Karpas-422 (cell line): Measurements from ENCODE around the gene TXNDC12. TPM values are rescaled to one million over a fixed set of nuclear protein-coding genes. Genes with fewer than 3 reads are reported as not detected.
A peak's percentile ranks its signal among the peaks of the same experiment; 100 is the strongest.
"Not testable (repeated sequence)": the region's sequence is repeated elsewhere in the genome, so short reads cannot be mapped to it uniquely, and the experiment has no call there.

Experiments used
- DNase-seq: peaks from one replicate; pipeline ENCODE4 v3.0.0-alpha.2; 2015
- H2AFZ ChIP-seq: fragments of 200-600 bp; sonication (generic); 2 replicates; pipeline ENCODE4 v1.6.1; 2014; ENCODE audit warnings: antibody characterized with exemption, low read length, mixed read lengths
- H3K27ac ChIP-seq: fragments of 200-600 bp; sonication (generic); 2 replicates; pipeline ENCODE4 v1.5.1; 2014; ENCODE audit warnings: mild to moderate bottlenecking, low read length, moderate library complexity
- H3K27me3 ChIP-seq: fragments of 200-600 bp; sonication (generic); 2 replicates; pipeline ENCODE4 v1.6.1; 2014; ENCODE audit warnings: low read length, mixed read lengths
- H3K36me3 ChIP-seq: fragments of 200-600 bp; sonication (generic); 2 replicates; pipeline ENCODE4 v1.6.1; 2014; ENCODE audit warnings: low read length, mixed read lengths; ENCODE audit not compliant: insufficient read depth
- H3K4me1 ChIP-seq: fragments of 200-600 bp; sonication (generic); 2 replicates; pipeline ENCODE4 v1.6.1; 2014; ENCODE audit warnings: mild to moderate bottlenecking, low read length, mixed read lengths
- H3K4me2 ChIP-seq: fragments of 200-600 bp; sonication (generic); 2 replicates; pipeline ENCODE4 v1.6.1; 2014; ENCODE audit warnings: low read length, low read depth, mild to moderate bottlenecking; ENCODE audit not compliant: poor library complexity, severe bottlenecking
- H3K4me3 ChIP-seq: fragments of 200-600 bp; sonication (generic); 2 replicates; pipeline ENCODE4 v1.5.1; 2014; ENCODE audit warnings: mild to moderate bottlenecking, antibody characterized with exemption, low read length, mixed read lengths
- H3K79me2 ChIP-seq: fragments of 200-600 bp; sonication (generic); 2 replicates; pipeline ENCODE4 v1.6.1; 2014; ENCODE audit warnings: mild to moderate bottlenecking, low read length, mixed read lengths
- H3K9ac ChIP-seq: fragments of 200-600 bp; sonication (generic); 2 replicates; pipeline ENCODE4 v1.6.0; 2014; ENCODE audit warnings: low read length
- H3K9me2 ChIP-seq: fragments of 200-600 bp; sonication (generic), shearing (Covaris generic); replicated peaks from 2 replicates; pipeline ENCODE4 v1.6.0; 2014; ENCODE audit warnings: mild to moderate bottlenecking, low read length, moderate library complexity; ENCODE audit not compliant: insufficient read depth
- H3K9me3 ChIP-seq: fragments of 300-700, 200-600 bp; sonication (generic); 2 replicates; pipeline ENCODE4 v1.6.1; 2014; ENCODE audit warnings: low read length, mixed read lengths
- H4K20me1 ChIP-seq: fragments of 200-600 bp; sonication (generic); 2 replicates; pipeline ENCODE4 v1.6.1; 2014; ENCODE audit warnings: mild to moderate bottlenecking, antibody characterized with exemption, low read length, low read depth; ENCODE audit not compliant: insufficient read depth
- total RNA-seq: library from RNA; depleted of rRNA; stranded (reverse); fragments of >200 nt; shearing (Covaris generic); gene quantifications from 2 replicates; pipeline ENCODE4 v1.2.3, GENCODE V29; 2014; ENCODE audit warnings: low replicate concordance; rRNA removed

TXNDC12 gene
- 39.2 and 44.2 TPM in 2 replicates for total RNA-seq

DNA sequence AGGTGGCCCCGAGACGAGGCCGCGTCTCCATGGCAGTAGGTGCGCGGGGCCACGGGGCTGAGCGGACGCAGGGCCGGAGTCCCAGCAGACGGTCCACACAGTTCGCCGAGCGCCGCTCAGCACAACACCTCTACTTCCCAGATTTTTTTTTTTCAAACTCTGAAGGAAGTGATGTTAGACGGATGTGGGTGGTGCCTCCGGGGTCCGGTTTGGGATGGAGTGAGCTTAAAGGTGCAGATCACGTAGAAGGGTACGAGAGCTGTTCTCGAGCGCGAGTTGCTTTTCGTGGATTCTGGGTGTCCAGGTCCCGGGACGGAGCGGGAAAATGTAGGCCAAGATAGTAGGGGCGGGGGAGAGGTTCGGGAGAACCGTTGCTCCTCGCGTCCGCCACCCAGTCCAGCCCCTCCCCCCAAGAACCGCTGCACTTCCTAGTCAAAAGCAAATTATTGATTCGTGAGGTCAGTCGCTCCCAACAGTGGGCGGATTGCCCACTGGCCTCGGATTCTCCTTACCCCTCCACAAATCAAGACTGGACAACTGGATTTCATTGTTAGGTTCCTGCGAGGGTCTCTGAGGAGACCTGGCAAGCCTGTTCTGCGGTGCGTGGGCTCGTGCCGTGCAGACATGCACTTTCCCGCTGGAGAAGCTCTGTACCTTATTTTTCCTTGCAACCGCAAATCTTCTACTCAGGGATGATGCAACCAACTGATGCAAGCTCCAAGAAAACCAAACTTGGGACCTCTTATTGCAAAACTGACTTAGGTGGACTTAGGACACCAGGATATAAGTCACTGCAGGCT, at the start of gene TXNDC12:
TXNDC12 (minus strand) TSS at position 126 of the 800 bp plus-strand sequence; CDS start at position 31, 95 bp downstream.
- Histone ChIP-seq H3K27ac (peak within 1 kb of the TSS; percentile 88), H3K9me2 (no peaks in the 10 kb centered on the region), H3K4me2 (peak within 1 kb of the TSS; percentile 95), H3K9me3 (no peaks in the 10 kb centered on the region), H3K27me3 (no peaks in the 10 kb centered on the region), H3K36me3 (peaks cover 16% of the 10 kb centered on the region; the same call in 1 of the 2 replicates), H3K4me1 (peaks cover 30% of the 10 kb centered on the region), H3K9ac (peak within 1 kb of the TSS; percentile 91), H4K20me1 (peaks cover 8% of the 10 kb centered on the region; the same call in 1 of the 2 replicates), H2AFZ (peak within 1 kb of the TSS; percentile 2), H3K79me2 (peaks cover 95% of the 10 kb centered on the region), H3K4me3 (peak within 1 kb of the TSS; percentile 91)
- peak; percentile 94 for DNase-seq

DNA sequence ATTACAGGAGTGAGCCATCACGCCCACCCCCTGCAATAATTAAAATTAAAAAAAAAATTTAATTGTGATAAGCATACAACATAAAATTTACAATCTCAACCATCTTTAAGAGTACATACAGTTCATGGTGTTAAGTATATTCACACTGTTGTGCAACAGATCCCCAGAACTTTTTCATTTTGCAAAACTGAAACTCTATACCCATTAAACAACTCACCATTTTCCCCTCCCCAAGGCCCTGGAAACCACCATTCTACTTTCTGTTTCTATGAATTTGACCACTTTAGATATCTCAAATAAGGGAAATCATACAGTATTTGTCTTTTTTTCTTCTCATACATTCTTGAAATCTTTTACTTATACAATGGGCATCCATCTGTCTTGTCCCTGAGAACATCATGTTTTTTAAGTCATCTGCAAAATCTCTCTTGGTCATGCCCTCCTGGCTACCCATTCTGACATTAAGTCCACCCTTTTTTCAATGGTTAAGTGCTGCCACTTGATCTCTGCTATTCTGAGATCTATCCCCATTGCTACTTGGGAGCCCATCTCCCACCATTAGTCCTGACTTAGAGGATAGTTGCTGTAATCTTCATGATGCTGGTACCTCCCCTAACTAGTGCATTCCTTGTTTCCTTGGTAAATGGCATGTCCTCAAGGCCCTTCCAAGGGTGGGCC, 47.5 kb upstream of the TXNDC12 start:
- no peak for DNase-seq
- Histone ChIP-seq H3K27ac (no peak overlapping the region), H3K4me1 (peaks cover 8% of the 10 kb centered on the region), H3K27me3 (no peaks in the 10 kb centered on the region), H3K79me2 (no peaks in the 10 kb centered on the region), H3K36me3 (no peaks in the 10 kb centered on the region), H4K20me1 (no peaks in the 10 kb centered on the region), H3K4me2 (no peak overlapping the region), H3K4me3 (no peak overlapping the region), H3K9me3 (no peaks in the 10 kb centered on the region), H3K9ac (no peak overlapping the region), H3K9me2 (no peaks in the 10 kb centered on the region), H2AFZ (no peak overlapping the region)

GRCh38 chr1:52098139-52098871, 43.3 kb upstream of the TXNDC12 start:
- Histone ChIP-seq H3K27me3 (no peaks in the 10 kb centered on the region), H3K4me2 (no peak overlapping the region), H3K4me1 (peaks cover 17% of the 10 kb centered on the region), H3K4me3 (no peak overlapping the region), H4K20me1 (no peaks in the 10 kb centered on the region), H2AFZ (no peak overlapping the region), H3K9ac (no peak overlapping the region), H3K36me3 (no peaks in the 10 kb centered on the region), H3K79me2 (no peaks in the 10 kb centered on the region), H3K9me3 (no peaks in the 10 kb centered on the region), H3K27ac (no peak overlapping the region), H3K9me2 (no peaks in the 10 kb centered on the region)
- DNase-seq: no peak

GRCh38 chr1:52096216-52096615, 41.2 kb upstream of the TXNDC12 start:
- Histone ChIP-seq H3K4me2 (no peak overlapping the region), H3K27ac (no peak overlapping the region), H3K9me3 (no peaks in the 10 kb centered on the region), H2AFZ (no peak overlapping the region), H3K9me2 (no peaks in the 10 kb centered on the region), H3K4me3 (no peak overlapping the region), H3K36me3 (no peaks in the 10 kb centered on the region; the same call in 1 of the 2 replicates), H3K4me1 (peaks cover 17% of the 10 kb centered on the region), H3K27me3 (no peaks in the 10 kb centered on the region), H4K20me1 (no peaks in the 10 kb centered on the region), H3K79me2 (no peaks in the 10 kb centered on the region), H3K9ac (no peak overlapping the region)
- DNase-seq: no peak

DNA sequence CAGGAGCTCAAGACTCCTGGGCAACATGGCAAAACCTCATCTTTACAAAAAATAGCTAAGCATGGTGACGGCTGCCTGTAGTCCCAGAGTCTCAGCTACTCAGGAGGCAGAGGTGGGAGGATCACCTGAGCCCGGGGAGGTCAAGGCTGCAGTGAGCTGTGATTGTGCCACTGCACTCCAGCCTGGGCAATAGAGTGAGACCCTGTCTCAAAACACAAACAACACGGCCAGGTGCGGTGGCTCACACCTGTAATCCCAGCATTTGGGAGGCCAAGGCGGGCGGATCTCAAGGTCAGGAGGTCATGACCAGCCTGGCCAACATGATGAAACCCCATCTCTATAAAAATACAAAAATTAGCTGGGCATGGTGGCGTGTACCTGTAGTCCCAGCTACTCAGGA, 39.3 kb upstream of the TXNDC12 start:
- not testable (repeated sequence) for H3K9me2 ChIP-seq, H3K79me2 ChIP-seq, H3K27ac ChIP-seq, H2AFZ ChIP-seq, H3K27me3 ChIP-seq, H3K9ac ChIP-seq, H3K9me3 ChIP-seq, H3K4me2 ChIP-seq, H3K4me3 ChIP-seq, DNase-seq, H4K20me1 ChIP-seq
- H3K4me1 ChIP-seq: peaks cover 17% of the 10 kb centered on the region
- peaks cover 11% of the 10 kb centered on the region for H3K36me3 ChIP-seq

GRCh38 chr1:52087892-52088291, 32.9 kb upstream of the TXNDC12 start:
- not testable (repeated sequence) for H4K20me1 ChIP-seq, H3K9me3 ChIP-seq, H3K4me2 ChIP-seq, H3K4me3 ChIP-seq, H3K9ac ChIP-seq, H3K27ac ChIP-seq, DNase-seq, H3K27me3 ChIP-seq, H2AFZ ChIP-seq, H3K9me2 ChIP-seq
- Histone ChIP-seq H3K79me2 (peaks cover 17% of the 10 kb centered on the region), H3K4me1 (peaks cover 15% of the 10 kb centered on the region), H3K36me3 (peaks cover 29% of the 10 kb centered on the region)

DNA sequence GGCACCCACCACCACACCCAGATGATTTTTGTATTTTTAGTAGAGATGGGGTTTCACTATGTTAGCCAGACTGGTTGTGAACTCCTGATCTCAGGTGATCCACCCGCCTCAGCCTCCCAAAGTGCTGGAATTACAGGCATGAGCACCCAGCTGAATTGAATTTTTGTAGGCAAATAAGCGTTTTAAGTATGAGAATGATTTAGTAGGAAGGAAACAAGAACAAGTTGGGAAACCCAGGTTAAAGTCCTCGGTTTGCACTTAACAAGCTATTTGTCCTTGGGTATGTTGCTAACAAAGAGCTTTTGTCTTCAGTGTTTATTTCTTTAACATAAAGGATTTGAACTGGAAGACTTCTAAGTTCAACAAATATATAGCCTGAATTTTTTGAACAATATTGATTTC, 25.0 kb upstream of the TXNDC12 start:
- H3K27ac ChIP-seq: no peak overlapping the region
- 0 out of 2 replicates have a peak, but pooled peaks cover 5% of the 10 kb centered on the region for H4K20me1 ChIP-seq
- H3K27me3 ChIP-seq: no peaks in the 10 kb centered on the region
- no peak overlapping the region for H3K4me2 ChIP-seq
- no peak overlapping the region for H2AFZ ChIP-seq
- DNase-seq: no peak
- H3K36me3 ChIP-seq: peaks cover 11% of the 10 kb centered on the region; the same call in 1 of the 2 replicates
- H3K4me3 ChIP-seq: no peak overlapping the region
- peaks cover 72% of the 10 kb centered on the region for H3K79me2 ChIP-seq
- H3K9ac ChIP-seq: no peak overlapping the region
- H3K4me1 ChIP-seq: peaks cover under 1% of the 10 kb centered on the region; the same call in 1 of the 2 replicates
- H3K9me3 ChIP-seq: no peaks in the 10 kb centered on the region
- no peaks in the 10 kb centered on the region for H3K9me2 ChIP-seq

GRCh38 chr1:52077277-52077676, 22.3 kb upstream of the TXNDC12 start:
- not testable (repeated sequence) for H3K4me3 ChIP-seq, H4K20me1 ChIP-seq, H3K9ac ChIP-seq, H3K27me3 ChIP-seq, H3K9me2 ChIP-seq, H3K27ac ChIP-seq, H3K4me2 ChIP-seq, DNase-seq, H3K9me3 ChIP-seq, H3K4me1 ChIP-seq, H2AFZ ChIP-seq
- H3K36me3 ChIP-seq: peaks cover 14% of the 10 kb centered on the region
- H3K79me2 ChIP-seq: peaks cover 76% of the 10 kb centered on the region
